ENCODE measurements around the gene CD99.

The CD99 gene

DNA sequence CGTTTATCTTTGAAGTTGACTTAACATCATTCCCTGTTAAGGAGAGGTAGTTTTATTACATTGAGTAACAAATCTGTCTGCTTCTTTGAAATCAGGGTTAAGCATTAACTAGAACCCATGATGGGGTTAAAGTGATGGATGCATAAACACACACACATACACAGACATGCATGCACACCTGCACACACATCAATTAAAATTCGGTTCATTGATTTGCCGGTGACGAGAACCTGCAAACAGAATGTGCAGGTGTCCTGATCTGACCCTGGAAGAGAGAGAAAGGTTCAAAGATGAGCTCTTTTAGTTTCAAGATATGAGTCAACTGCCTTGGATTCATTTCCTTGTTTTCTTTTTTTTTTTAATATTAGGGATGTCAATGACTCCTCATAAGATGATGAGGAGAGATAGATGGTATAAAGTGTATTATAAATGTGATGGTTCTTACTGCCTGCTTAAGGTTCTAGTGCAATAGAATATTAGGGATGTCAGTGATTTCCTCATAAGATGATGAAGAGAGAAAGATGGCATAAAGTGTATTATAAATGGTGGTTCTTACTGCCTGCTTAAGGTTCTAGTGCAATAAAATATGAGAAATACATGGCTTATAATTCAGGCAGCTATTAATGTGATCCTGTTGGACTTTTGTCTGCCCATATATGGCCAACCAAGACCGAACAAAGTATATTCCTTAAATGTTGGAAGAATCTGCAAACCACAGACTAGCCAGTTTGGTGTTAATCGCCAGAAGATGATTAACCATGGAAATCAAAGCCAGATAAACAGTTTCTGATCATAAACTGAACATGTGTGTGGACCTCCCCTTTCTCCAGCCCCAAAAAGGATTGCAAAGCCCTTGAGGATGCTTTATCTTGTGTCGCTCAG is 14.1 kb upstream of the CD99 start:
- no peak for DNase-seq

DNA sequence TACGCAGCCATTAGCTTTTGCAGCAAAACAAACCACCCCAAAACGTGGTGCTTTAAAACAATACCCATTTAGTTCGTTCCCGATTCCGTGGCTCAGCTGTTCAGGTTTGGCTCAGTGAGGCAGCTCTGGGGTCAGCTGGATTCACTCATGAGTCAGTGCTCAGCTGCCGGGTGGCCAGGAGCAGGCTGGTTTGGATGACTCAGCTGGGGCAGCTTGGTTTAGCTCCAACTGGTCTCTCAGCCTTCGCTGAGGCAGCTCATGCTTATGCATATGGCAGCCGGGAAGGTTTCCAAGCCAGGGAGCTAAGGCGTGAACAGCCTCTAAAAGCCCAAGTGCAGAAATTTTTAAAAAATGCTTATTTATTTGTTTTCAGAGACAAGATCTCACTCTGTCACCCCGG is 13.3 kb upstream of the CD99 start:
- no peak for DNase-seq

DNA sequence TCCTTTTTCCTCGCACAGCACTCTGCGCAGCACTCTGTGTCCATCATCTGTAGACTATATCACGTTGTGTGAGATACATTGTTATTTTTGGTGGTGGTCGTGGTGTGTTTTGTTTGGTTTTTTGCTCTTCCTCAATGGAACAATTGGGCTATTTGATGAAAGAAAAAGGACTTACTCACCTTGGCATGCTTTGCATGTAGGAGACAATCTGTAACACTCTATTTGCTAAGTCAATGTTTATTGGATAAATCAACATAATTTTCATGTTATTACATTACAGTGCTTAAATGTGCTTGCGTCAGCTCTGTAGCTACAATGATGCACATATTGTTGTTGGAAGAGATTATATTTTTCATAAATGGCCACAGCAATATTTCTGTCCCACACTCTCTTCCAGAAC is 12.5 kb upstream of the CD99 start:
- DNase-seq = no peak

DNA sequence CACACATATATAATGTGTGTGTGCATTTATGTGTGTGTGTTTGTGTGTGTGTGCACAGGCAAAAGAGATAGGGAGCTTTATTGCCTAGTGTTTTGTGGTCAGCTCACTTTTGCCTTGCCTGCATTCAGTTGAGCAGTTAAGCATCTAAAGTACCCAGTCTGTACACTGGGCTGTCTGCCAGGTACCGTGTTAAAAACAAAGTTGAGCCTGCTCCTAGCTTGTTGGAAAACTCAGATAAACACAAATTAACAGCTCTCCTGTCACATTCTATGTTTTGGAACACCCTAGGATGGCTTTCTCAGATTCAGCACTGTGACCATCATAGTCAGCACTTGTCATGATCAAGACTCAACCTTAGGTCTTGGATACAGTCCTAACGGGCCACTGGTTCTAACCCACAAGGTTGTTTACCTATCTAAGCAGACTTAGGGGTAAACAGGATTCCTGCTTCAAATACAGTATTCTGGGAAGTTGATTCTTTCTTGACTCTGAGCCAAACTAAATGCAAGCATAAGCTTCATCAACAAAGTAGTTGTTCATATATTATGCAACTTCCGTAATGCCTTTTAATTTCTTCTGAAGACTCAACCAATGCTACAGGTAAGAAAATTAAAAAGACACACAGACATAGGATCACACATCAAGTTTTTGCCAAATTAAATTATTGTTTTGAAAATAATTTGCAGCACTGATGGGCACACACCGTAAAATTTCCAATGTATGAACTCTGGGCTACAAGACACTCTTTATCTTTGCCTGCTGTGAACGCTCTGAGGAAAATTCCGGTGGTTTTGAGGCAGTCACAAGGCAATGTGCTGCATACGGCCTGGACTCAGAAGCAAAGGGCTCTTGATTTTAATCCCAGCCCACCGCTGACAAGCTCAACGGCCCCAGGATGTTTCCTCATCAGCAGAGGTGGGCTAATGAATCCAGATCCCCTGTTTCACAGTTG is 11.3 kb upstream of the CD99 start:
- no peak for DNase-seq

DNA sequence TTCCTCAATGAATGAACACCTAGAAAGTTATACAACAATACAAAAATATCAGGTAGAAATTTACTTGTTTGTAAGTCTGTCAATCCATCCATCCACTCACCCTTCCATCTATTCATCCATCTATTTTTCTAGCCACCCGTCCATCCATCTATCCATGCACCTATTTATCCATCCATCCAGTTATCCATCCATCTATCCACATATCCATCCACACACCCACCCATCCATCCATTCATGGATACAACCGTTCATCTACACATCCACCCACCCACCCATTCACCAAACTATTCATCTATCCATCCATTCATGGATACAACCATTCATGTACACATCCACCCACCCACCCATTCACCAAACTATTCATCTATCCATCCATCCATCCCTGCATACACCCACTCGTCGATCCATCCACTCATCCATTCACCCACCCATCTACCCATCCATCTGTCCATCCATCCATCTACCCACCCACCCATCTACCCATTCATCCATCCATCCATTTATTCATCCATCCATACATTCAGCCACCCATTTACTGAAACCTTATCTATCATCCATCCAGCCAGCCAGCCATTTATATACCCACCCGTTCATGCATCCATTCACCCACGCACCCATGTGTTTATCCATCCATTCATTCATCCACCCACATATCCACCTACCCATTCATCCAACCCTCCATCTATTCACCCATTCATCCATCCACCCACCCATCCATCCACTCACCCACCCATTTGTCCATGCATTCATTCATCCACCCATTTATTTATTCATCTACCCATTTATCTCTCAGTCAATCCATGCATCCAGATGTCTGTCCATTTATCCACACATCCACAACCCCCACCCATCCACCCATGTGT is 10.4 kb upstream of the CD99 start:
- no peak for DNase-seq

DNA sequence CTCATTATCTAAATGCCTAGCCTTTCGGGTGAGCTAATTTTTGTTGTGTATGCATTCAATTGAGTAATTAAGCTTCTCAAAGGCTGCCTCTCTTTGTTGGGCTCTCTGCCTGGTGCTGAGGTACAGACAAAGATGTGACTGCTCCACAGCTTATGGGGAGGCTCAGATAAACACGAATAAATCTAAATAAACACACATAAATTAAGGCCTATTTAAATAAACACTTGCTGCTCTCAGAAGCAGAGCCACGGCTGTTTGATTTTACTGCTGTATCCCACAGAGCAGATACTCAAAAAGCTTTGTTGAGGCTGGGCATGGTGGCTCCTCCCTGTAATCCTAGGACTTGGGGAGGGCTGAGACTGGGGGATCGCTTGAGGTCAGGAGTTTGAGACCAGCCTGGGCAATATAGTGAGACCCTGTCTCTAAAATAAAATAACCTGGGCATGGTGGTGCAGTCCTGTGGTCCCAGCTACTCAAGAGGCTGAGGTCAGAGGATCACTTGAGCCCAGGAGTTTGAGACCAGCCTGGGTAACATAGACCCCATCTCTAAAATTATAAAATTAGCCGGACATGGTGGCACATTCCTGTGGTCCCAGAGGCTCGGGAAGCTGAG is 8.4 kb upstream of the CD99 start:
- no peak for DNase-seq

DNA sequence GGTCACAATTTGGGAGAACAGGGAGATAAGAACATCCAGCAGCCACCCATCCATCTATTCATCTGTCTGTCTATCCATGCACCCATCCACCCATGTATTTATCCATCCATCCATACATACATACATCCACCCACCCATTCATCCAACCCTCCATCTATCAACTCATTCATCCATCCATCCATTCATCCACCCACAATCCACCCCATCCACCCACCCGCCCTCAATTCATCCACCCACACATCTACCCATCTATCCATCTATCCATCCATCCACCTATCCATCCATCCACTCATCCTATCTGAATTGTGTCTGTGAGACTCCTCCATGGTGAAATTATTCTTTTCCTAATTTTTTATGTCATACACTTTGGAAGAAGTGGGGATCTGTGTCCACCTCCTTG is 6.8 kb upstream of the CD99 start:
- no peak for DNase-seq

DNA sequence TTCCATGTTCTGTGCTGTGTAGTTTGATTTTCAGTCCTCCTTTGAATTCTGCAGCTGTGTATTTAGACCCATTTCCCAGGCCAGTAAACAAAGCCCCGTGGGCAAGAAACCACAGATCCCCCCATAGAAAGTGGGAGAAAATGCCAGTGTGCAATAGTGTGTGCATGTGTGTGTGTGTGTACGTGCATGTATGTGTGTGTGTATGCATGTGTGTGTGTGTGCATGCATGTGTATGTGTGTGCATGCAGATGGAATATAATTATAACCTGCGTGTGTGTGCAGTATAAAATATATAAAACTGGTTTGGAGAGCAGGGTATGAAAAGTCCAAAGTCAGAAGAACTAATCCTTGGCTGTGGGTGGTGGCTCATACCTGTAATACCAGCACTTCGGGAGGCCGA is 5.2 kb upstream of the CD99 start:
- DNase-seq = no peak

DNA sequence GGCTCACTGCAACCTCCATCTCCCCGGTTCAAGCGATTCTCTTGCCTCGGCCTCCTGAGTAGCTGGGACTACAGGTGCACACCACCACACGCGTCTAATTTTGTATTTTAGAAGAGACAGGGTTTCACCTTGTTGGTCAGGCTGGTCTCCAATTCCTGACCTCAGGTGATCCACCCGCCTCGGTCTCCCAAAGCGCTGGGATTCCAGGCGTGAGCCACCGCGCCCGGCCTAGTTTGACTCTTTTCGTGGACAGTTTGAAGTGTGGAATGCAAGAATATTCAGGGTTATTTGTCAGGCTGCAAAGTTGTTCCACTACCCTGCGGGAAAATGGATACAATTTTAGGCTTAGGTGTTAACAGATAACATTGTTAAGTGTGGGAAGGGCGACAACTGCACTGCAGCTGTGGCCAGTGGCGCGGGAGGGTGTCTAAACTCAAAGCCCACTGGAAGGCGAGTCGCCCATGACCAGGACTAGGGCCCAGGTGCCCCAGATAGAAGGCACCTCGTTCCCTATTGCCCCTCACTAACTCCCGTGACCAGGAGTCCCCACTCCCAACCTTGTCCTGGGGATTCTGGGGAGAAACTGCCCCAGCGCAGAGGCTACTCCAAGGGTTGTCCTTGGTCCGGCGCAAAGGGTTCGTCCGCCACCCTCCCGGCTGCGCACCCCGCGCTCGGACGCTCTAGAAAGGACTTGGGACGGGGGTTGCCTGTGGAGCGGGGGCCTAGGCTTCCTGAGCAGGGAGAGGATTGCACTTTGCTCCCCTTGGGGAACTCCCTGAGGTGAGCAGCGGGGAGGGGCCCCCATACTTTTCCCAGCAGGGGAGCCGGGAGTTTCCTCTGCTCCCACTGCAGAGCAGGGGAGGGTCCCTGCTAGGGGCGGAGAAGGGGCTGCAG is 1.1 kb upstream of the CD99 start:
- DNase-seq = no peak

DNA sequence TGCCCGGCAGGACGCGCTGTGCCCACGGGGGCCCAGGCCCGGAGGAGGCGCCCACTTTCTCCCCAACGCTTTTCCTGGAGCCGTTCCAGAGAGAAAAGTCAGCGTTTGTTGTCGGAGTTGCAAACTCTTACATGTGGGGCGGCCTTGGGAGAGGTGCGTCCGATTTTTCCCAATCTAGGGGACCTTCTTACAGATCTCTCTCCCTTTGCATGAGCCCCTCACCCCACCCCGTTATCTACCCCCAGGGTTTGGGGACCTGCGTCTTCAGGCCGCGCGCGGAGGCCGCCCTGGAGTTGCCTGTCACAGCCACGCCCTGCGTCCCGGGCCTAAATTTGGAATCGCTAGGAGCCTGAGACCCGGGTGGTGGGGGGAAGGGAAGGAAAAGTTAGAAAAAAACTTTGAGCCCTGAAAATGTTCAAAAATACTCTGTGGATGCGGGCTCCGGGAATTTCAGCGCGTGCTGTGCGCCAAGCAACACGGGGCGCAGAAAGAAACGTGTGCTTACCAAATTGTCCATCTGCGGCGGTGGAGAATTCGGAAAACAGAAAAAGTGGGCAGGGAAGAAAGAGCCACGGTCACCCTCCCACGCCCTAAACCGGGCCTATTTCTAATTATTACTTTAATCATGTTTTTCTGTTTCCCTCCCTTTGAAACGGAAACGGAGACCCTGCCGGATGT is 587 bp downstream of the CD99 start:
- DNase-seq = no peak

DNA sequence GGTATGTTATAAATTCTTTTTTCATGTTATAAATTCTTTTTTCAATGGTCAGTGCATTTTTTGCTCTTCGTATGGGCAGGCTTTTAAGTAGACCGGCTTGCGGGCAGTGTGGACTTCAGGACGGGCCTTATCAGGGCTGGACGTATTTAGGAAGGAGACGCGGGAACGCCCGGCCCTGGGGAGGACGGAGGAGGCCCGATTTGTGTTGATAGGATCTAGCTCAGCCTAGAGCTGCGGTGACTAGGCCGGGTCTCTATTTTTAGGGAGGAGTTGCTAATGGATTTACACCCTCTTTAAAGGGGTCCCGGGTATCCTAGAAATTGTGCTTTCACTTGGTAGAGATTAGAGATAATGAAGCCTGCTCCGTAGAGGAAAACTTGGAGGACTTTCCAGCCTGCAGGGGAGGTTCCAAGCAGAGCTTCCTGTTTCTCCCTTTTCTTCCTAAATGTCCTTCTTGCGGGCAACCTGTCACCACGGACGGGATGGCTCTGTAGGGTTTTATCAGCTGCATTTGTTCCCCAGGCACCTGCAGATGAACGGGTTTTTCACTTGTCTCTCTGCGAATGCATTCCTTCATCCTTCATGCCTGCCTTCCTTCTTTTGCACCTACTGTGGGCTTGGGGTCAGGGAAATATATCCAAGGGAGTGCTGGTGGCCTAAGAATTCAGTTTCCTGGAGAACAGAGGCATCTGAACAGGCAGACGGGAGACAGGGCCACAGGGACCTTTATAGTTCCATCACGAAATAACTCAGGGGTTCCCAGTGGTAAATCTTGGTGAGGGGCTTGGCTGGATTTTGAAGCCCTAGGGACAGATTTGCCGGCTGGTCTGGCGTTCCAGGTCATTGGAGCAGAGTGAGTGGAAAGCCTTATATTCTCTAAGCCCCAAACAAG is 1.4 kb downstream of the CD99 start:
- DNase-seq = no peak

DNA sequence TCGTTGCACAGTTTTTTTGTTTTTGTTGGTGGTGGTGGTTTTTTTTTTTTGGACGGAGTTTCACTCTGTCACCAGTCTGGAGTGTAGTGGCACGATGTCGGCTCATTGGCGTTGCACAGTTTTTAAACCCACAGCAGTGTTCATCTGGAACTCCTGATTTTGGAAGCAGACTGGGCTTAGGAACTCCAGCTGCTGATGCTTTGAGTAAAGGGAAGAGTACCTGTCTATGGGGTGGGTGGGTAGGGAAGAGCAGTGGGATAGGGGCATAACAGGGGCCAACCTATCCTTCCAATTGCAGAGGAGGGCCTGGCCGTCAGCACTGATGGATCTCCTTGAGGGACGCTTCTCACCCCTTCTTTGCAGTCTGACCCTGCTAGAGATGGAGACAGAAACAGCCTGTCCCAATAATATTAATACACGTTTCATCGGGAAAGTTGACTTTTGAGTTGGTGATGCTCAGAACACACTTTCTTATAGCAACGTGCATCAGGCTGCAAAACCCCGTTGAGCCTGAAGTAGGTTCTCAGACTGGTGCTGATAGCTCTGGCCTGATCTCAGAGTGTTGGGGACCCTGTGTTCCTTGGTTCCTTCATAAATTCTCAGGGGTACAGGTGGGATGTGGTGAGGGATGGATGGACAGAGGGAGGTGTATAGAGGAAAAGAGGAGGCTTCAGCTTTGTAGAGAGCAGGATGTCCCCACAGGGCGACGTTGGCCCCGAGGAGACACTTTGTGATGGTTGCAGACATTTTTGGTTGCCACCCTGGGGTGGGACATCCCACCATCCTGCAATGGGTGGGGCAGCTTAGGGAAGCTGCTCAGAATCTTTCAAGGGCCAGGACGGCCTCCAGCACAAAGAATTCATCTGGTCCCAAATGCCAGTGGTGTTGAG is 2.3 kb downstream of the CD99 start:
- DNase-seq = no peak

DNA sequence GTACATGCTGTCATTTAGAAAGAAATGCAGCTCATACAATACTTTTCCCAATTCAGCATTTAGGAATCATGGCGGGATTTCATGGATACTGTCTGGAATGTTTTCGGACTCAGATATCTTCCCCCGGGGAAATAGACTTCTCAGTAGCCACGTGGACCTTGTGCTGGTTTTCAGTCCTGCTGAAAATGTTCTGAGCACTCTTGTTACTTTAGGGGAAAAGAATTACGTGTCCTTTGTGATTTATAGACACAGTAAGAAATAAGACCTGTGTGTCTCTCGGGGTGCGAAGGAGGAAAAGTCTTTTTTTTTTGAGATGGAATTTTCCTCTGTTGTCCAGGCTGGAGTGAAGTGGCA is 3.8 kb downstream of the CD99 start:
- DNase-seq = no peak

DNA sequence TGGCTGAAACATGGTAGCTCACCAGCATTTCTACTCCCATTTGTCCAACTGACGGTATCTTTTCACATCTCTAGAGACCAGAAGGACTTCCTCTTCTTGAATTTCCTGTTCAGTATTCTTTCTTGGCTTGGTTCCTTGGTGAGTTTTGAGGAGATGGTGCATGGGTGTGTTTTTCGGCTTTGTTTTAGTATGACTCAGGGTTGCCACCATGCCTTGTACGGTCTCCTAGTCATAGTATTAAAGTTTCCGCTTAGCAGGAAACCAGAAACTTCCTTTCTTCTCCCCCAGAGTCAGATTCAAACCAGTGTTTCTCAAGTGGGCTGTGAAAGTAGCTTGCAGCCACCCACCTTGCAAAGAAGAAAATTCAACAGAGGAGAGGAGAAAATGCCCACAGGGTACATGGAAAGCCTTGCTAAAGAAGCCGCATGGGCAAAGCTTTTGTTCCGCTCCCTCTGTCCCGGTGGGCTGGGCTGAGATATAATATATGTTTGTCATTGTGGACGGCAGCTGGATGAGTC is 5.7 kb downstream of the CD99 start:
- no peak for DNase-seq

DNA sequence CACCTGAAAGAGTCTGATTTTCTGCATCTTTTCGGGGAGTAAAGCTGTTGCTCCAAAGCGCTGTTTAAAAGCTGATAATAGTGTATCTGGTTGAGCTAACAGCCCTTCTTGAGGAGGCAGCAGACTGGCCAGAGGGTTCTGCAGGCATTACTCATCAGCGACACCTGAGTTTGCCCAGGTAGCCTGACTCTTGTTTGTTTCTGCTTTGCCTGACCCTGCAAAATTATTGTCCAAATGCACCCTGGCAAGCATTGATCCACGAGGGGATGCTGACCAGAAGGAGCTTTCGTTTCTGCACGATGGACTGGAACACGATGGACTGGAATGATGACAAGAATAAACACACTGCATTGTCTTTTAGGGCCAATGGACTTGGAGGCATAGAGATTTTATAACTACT is 6.2 kb downstream of the CD99 start:
- DNase-seq = no peak

DNA sequence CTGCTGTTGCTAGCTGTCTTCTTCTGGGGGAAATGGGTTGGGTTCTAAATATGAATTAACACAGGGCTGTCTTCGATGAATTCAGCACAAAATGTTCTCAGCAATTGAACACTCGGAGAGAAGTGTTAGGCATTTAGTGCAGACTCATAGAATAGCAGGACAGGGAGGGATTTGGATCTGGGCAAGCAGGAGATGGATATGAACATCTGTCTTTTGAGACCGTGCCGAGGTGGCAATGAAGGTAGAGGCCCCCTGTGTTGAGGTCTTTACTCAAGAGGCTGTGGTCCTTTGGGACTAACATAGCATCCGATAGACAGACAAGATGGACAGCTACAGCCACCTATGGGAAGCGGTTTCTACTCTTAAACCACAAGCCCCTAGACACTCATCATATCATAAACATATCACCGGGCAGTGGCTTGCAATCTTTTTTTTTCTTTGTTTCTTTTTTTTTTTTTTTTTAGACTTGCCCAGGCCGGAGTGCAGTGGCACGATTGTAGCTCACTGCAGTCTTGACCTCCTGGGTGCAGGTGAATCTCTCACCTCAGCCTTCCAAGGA is 6.7 kb downstream of the CD99 start:
- DNase-seq = no peak

DNA sequence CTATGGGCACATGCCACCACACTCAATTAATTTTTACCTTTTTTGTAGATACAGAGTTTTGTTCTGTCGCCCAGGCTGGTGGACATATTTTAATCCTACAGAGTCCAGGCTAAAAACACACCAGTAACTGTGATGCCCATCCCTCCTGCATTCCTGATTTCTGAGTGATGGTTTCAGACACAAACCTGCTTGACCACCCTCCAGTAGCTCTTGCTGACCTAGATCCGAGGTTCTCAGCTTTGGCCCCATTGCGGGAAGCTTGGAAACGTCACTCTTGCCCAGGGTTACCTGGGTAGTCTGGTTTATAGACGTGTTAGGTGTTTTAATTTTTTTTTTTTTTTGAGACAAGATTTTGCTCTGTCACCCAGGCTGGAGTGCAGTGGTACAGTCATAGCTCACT is 7.5 kb downstream of the CD99 start:
- no peak for DNase-seq

DNA sequence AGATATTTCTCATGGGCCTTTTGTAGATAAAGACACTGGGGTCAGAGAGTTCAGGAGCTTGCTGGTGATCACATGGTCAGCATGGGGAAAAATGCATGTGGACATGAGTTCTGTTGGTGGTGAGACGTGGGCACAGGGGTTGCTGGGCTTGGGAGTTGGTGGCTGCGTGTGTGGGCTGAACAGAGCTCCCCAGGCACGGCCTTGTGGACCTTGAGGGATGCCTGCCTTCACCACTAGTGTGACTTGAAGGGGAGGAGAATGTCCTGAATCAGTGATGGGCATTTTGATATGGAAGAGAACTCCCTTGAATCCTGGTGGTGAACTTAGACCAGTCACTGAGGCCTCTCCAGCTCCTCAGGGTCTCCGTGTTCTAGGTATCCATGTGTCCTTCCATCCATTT is 8.9 kb downstream of the CD99 start:
- no peak for DNase-seq

Data from NCI-H510A (cell line).